Cardiac fibroblast (primary cell): ENCODE results near the gene P4HA2.

Experiments used
- DNase-seq, 2 donors: peaks; one replicate each; pipeline versions ENCODE4 v3.0.0 to v3.0.0-alpha.2; 2010; ENCODE audit warnings: low read depth in 2 of 2
- H3K4me3 ChIP-seq, 2 donors: replicated peaks in 1 of 2; 1 replicate in 1 of 2; 2 replicates in 1 of 2; pipeline ENCODE4 v1.5.1; 2011; ENCODE audit warnings: low read depth in 2 of 2, low read length in 2 of 2, mild to moderate bottlenecking in 2 of 2, moderate library complexity in 1 of 2
- TF ChIP-seq, protein P1 (sequence below): IDR thresholded peaks from one replicate; pipeline ENCODE4 v1.5.1; 2011; ENCODE audit warnings: low read depth, mild to moderate bottlenecking, low read length, inconsistent platforms

Gene P4HA2

DNA sequence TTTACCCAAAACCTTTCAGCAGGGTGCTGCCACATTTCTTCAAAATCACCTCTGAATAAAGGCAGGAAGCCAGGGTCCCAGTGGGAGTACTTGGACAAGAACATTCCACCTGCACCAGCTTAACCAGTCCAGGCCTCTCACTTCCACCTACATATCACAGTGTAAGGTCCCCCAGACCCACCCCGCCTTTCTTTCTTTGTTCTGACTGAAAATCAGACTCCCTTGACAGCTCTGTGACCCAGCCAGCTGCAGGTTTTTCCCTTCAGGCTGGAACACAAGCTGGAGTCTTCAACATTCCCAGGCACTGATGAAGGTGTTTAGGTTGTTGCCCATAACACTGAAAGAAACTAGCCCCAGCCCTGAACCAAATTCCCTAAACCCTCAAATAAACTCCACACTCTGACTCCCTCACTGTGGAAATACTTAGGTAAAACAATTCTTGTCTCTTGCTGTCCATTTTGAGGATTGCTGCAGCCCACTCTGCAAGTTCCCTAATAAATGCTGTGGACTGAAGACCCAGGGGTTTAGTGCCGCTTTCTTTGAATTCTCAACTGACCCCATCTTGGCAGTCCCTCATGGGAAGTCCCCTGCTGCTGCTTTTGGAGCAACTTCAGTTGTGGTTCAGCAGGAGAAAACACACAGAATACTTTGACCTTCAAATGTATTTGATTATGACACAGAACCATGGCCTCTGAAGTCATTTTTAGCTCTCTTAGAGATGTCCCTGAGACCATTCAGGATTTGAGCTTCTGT, 24.8 kb downstream of the P4HA2 start:
- TF ChIP-seq, protein P1, sequence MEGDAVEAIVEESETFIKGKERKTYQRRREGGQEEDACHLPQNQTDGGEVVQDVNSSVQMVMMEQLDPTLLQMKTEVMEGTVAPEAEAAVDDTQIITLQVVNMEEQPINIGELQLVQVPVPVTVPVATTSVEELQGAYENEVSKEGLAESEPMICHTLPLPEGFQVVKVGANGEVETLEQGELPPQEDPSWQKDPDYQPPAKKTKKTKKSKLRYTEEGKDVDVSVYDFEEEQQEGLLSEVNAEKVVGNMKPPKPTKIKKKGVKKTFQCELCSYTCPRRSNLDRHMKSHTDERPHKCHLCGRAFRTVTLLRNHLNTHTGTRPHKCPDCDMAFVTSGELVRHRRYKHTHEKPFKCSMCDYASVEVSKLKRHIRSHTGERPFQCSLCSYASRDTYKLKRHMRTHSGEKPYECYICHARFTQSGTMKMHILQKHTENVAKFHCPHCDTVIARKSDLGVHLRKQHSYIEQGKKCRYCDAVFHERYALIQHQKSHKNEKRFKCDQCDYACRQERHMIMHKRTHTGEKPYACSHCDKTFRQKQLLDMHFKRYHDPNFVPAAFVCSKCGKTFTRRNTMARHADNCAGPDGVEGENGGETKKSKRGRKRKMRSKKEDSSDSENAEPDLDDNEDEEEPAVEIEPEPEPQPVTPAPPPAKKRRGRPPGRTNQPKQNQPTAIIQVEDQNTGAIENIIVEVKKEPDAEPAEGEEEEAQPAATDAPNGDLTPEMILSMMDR, result no peak
- H3K4me3 ChIP-seq, result no peak overlapping the region
- no peak for DNase-seq

DNA sequence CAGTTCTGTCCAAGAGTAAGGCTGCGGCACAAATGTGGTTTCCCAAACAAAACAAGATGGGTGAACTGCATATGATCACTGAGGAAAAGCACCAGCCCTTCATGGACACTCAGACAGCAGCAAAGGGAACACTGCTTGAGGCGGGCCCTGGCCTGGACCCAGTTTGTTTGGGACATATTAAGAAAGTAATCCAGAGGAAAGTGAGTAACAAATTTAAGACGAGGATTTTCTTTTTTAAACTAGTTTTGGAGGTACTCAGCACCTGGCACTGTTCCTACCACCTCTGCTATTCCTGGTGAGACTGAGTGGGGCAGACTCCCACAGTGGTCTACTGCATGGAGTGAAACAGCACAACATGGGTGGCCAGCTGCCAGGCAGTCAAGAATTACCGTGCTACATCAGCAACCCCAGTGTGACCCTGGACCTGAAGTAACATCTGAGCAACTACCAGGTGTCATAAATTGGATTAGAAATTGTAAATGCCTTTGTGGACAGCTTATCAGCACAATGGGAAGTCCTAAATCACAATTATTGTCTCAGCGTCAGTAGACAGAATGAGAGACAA, 28.5 kb downstream of the P4HA2 start:
- DNase-seq, result no peak
- TF ChIP-seq, protein P1, result no peak
- no peak overlapping the region for H3K4me3 ChIP-seq

DNA sequence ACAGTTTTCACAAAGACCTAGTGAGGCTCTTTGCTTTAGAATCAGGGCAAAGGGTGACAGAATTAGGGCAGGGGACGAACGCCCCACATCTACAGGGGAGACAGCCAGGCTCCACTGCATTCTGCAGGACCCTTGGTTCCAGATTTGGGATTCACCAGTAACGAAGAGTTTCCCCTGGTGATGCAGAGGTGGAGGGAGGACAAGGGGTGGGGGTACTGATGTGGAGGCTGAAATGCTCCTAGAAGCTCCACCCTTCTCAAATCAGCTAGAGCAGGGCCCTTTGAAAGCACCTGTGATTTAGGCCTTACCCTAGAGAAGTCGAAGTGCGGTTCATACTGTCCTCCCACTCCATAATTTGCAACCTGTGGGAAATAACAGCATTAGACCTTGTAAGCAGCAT, 29.1 kb downstream of the P4HA2 start:
- TF ChIP-seq, protein P1, result no peak
- DNase-seq, result no peak
- no peak overlapping the region for H3K4me3 ChIP-seq

DNA sequence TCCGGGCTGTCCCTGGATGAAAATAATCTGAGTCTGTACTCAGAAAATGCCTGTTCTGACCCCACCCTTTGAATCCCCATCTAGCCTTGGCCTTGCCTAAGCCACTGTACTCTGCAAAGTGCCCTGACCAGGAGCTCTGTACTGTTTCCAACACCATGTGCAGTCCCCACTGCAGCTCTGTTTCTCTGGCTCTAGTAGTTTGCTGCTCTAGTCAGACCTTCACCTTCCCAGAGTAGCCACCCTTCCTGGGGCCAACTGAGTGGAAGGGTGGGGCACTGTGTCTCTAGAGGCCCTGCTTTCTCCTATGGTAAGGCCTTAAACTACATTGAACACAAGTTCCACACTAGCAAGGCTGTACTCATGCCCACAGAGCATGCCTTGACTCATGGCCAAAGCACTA, 31.9 kb downstream of the P4HA2 start:
- TF ChIP-seq, protein P1, result no peak
- H3K4me3 ChIP-seq, result no peak overlapping the region
- DNase-seq, result no peak

- H3K4me3 ChIP-seq, result no peak overlapping the region
- DNase-seq, result no peak
- TF ChIP-seq, protein P1, result no peak
These were observed 34.4 kb downstream of the P4HA2 start for GRCh38 chr5:132193165-132193694.

GRCh38 chr5:132190161-132190817, 37.4 kb downstream of the P4HA2 start:
- TF ChIP-seq, protein P1, result peak; percentile 85
- no peak overlapping the region for H3K4me3 ChIP-seq
- DNase-seq, result peak; percentile 78 to 80
